HG03175 (cell line): ENCODE results near the gene PPFIA2.

Source experiments
- ATAC-seq: cut with Tn5 transposase; IDR thresholded peaks from one replicate; pipeline ENCODE4 v1.9.1; 2021; ENCODE audit warnings: mild to moderate bottlenecking, moderate library complexity; ENCODE audit not compliant: unreplicated experiment

PPFIA2 gene

DNA sequence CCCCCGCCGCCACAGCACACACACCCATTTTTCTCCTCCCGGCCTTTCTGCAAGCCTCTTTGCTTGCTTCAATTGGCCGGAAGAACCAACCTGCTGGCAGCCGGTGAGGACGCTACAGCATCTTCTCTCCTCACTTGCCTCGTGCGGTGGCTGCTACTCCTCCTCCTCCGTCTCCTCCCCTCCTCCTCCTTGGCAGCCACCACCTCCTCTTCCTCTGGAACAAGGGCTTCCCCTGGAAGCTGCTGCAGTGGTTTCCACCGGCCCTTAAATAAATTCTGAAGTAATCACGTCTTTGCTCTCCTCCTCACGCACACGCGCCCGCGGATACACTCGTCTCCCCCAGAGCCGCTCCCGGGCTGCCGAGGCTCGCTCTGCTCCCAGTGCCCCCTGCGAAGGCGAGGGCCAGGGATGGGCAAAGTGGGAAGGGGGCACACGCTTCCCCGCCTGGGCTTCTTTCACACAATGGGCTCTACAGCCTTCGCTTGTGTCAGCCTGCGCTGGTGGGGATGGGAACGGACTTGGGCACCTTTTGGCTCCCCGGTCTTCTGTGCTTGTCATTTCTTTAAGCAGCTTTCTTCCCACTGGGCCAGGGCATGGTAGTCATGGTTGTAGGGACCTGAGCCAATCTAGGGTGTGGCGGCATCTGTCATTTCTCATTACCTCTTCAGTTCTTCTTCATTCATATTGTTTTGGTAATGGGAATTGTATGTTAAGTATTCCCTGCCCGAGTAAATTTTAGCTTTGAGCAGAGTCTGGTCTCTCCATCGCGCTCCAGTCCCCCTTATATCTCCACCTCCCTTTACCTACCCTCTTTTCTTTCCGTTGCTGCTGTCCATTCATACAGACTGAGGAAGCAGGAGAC is at the start of gene PPFIA2:
PPFIA2 (minus strand) TSS at position 161 of the 862 bp plus-strand sequence.
- ATAC-seq: no peak

DNA sequence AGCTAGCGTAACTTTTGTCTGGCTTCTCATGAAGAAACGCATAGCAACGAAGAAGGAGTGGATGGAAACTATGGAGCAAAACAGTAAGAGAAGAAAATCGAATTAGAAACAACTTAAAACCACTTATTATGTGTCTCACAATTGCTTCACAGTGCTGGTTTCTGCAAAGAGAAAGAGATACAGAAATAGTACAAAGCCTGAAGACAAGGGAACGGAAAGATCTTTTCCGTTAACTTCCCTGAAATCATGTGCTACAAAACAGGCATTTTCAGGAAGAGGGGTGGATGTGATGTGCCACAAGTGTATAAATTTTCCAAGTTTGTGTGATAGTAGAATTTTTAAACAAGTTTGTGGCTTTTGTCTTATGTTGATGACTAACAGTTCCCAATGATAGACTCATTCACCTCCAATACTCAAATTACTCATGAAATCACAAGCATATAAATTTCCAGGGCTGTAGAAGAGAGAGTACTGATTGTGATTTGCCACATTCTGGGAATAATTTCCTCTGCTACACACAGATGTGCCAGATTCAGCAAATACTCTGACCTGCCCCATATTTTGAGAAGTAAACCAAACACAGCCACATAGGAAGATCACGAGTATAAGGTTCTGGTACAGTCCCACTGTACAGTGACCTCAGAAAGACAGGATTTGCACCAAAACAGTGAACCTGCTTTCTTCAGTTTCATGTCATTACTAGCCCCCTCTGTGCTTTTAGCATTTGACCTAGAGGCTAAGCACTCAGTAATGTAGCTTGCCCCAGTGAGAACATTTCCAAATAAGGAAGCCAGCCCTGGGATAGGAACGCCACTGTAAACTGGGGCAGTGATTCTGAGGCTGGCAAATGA is 41.4 kb upstream of the PPFIA2 start:
- ATAC-seq: no peak

DNA sequence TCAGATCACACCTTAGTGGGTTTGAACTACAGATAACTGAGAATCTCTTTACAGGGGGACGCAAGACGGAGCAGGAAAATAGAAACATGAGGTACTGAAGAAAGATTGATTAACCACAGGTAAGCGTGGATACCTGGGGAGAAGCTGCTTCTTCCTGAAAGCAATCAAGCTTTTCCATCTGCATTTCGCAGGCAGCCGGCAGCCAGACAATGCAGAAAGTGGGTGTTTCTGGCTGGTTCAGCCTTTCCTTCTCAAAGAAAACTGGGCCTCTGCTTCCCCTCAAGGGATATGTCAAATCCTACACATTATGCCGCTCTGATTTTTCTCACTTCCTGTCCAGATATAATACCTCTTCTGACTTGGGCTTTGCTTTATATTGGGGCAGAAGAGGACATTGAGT is 39.1 kb upstream of the PPFIA2 start:
- ATAC-seq: no peak

DNA sequence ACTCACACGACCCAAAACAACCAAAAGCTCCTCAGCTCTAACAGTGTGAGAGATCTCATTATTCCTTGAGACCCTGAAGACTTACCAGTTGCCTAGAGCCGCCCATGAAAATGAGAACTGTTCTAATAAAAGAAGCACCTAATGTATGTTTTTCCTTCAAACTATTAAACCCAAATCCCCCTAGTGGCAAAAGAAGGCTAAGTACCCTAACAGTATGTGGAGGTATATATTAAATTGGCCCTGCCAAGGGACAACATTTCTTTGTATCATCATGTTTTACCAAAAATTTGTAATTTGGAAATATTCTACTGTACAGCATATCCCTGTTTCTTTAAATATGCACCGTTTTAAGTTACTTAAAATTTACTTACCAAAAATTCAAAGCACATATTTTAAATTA is 38.0 kb upstream of the PPFIA2 start:
- peak; percentile 68 for ATAC-seq

DNA sequence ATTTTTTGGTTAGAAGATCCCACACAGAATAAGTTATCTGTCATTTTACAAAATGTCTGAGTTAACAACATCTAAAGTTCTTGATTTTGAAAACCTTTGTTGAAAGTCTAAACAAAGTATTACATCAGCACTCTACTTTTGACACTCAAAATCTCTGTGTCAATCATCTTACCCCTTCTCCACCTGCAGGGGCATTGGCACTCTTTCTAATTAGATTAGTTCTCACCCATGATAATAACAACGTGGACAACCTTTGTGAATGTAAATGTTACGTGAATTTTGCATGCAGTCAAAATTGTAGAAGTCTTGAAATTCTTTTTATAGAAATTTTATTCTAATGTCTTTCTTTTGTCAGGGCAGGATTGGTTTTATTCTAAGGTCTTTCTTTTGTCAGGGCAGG is 33.5 kb upstream of the PPFIA2 start:
- no peak for ATAC-seq

DNA sequence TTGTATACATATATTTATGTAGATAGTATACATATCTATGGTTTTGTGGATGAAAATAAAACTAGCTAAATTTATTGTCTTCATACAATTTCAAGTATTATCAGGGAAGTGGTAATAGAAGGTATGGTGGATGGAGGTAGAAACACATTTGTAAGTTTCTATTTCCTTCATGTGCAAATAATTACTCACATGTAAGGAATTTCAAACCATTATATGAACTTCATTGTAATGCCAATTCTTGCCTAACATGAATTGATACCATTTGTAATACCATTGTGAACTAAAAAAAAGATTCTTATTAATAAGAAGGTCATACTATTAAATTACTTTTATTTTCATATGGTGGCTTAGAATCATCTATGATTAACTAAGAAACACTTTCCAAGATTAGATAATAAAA is 20.1 kb upstream of the PPFIA2 start:
- no peak for ATAC-seq

DNA sequence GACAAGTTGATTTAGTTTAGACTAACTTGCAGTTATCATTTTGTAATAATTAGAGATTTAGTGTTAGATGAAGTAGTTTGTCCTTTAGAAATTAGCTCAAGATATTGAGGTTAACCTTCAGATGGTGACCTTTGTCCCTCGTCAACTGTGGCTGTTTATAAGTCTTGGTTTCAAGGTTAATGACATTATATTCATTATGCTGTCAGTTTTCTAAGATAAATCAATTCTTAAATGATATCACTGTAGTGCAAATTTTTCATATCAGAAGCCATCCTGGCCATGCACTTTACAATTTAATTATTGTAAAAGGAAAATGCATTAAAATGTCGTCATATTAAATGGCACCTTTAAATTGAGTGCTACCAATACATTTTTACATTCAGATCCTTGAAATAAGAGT is 19.6 kb upstream of the PPFIA2 start:
- ATAC-seq: no peak

DNA sequence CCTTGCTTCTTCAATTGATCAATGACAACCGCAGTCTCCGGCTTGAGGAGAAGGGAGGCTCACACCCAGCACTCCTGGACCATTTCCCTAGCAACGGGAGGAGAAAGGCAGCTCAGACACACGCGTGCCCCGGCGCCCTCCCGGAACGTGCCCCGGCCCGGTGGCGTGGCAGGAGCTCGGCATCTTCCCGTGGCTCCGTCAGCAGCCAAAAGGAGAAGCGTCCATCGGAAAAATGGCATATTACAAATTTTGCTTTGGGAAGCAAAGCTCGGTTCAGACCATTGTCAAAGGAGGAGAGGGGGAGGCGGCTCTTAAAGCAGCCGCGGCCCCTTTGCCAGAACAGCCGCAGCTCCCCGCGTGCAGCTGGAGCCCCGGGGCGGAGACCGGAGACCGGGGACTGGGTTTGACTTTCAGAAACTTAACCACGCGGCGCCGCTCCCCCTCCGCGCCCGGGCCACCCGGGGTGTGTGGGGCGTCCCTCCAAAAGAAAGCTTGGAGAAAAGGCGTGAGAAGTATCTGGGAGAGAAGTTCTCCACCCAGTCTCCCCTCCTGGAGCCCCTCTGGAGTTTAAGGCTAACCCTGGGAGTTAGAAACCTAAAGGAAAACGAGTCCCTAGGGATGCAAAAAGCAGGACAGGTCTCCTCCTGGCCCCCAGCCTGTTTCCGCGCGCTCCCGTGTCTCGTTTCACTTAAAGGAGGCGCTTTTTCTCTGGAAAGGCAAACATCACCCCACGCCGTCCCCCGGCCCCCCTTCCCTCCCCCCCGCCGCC is 545 bp downstream of the PPFIA2 start:
- ATAC-seq: no peak

DNA sequence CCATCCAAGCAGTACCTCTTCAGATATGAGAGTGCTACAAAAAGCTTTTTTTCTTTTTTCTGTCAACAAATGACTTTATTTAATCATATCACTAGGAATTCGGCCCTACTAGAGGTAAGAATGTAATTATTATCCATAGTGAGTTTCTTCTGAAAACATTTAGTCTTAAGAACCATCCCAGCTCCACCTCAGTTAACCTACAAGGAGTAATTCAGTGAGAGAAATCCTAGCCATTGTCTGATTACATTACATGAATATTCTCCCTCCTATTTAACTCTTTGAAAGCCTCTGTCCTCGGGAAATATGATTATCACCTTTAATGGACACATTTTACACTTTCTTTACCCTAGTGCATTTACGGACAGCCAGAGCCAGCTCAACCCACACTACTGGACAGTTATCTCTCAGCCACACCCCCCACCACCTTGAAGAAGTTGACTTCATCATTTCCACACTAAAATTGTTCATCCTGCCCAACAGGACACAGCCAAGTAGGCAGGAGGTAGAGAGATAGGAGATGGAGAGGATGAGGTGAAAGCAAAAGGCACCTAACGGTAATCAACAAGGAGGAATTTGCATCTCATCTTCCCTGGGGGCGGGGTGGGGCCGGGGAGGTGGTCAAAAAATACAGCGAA is 1.3 kb downstream of the PPFIA2 start:
- no peak for ATAC-seq

DNA sequence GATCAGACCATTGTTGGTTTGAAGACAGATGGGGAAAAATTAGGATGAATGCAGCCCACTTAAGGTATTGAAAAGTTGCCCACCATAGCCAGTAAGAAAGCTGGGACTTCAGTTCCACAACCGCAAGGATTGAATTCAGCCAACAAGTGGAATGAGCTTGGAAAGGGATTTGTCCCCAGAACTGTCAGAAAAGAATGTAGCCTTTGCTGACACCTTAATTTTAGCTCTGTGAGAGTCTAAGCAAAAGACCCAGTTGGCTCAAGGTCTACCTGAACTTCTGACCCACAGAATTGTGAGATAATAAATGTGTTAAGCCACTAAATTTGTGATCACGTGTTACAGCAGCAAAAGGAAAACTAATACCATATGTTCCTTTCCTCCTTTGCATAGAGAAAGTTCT is 29.4 kb downstream of the PPFIA2 start:
- no peak for ATAC-seq

DNA sequence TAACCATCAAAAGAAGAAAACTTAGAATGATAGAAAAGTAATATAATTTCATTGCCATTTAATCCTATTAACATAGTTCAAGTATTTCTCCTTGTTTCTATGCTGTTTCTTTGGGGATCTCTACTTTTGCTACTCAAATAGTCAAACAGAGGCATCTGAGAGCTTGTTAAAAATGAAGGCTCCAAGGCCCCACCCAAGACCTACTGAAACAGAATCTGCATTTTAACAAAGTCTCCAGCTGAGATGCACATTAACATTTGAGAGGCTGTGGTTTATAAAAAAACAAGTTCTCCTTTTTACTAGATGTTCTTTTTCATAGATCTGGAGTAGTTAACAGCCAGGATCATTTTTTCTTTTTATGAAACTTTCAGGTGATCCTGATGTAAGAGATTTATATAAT is 31.8 kb downstream of the PPFIA2 start:
- no peak for ATAC-seq

DNA sequence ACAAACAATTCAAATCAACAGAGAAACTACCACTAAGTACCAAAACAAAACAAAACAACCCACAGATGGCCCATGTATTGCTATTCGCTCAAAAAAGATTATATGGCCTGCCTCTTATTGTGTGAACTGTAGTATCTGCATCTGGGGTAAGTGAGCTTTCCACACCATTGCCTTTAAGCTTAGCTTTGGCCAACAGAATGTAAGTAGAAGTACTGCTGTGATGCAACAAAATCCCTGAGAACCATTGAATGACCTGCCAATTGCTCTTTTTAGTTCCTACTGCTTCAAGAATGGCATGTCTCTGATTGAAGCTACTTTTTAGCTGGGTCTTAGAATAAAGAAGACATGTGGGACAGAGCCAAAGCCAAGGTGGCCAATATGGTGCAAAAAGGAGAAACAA is 32.5 kb downstream of the PPFIA2 start:
- no peak for ATAC-seq

DNA sequence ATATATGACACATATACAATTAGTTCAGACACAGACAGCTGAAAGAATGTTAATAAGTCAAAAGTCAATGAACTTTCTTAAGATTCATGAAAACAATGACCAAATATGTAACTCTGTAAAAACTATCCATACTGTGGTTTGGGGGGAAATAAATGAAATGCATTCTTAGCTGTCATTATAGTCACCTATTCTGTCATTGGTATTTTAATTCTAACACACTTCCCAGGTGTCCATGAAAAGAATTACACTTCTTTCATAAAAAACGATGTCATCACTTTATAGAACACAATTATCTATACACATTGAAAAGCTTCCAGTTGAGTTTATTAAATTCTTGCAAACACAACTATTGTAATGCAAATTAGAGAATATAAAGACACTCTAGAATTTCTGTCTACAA is 35.8 kb downstream of the PPFIA2 start:
- ATAC-seq: no peak

DNA sequence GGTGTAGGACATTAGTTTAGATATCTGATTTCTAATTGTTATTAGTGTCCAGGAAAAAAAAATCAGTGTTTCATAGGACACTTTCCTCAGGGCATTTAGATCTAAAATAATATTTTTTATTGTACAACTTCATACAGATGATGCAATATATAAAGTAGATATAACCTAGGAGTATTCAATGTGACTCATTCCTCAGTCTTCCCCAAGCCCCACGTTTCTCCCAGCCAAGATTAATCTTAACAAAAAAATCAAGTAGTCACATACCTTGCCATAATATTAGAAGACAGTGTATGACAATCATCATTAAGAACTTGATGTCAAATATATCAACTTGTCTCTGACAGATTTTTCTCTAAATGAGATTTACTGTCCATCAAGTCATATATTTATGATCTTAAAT is 37.1 kb downstream of the PPFIA2 start:
- no peak for ATAC-seq

DNA sequence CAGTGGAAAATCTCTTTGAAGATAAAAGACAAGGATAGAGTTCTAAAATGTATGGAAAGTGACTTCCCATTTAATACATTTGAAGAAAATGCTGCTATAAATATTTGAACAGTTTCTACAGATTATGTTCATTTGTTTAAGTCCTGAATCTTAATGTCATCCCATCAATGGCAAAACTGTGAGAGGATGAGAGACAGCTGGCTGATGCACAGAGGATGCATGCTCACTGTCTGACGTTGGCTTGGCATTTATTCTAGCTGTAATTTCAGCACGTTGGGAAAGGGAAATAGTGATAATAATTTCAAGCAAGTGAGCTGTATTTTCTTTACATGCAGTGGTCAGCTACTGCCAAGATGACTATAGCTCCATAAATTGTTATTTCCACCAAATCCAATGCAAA is 40.5 kb downstream of the PPFIA2 start:
- no peak for ATAC-seq

DNA sequence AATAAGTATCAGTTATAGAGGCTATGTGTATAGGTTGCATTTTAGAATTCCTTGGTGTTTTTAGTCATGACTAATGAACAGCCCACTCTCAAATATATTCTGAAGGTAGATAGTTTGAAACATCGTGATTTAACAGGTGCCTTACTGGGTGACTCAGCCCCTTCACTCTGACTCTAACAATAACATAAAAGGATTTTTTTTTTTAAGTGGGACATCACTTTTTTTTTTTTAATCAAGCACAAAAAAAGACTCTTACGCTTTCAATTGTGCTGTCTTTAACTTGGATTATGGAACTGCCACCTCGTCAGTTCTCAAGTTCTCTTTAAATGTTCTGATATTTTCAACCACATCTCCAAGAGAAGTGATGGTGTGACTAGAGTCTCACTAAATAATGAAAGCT is 46.6 kb downstream of the PPFIA2 start:
- ATAC-seq: no peak

DNA sequence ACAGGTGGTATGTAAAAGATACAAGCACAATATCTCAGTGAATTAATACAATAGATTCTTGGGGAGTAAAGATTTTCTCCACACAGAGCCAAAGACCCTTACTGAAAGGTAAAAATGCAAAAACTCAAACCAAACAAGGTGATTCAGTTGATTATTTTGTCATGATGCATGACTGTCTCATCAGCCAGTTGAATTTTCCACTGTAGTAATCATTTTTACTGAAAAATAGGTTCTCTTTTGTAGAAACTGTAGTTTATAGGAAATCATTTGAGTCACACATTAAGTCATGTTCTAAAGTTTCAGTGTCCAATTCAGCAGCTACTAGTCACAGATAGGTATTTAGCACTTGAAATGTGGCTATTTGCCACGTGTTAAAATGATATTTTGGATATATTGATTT is 53.6 kb downstream of the PPFIA2 start:
- no peak for ATAC-seq

DNA sequence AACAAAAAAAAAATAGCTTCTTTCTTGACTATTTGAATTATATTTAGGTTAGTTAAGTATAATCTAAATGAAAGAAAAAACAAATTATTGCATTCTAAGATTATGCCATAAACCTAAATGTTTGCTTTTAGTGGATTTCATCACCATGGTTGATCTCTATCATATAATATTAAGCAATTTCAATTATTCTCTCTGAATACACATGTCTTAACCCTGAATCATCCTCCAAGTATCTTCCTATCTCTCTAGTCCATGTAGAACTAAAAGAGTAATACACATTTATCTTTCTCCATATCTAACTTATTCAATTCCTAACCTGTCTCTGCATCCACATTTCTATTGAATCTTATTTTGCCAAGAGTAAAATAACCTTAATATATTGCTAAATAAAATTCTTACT is 59.6 kb downstream of the PPFIA2 start:
- no peak for ATAC-seq

DNA sequence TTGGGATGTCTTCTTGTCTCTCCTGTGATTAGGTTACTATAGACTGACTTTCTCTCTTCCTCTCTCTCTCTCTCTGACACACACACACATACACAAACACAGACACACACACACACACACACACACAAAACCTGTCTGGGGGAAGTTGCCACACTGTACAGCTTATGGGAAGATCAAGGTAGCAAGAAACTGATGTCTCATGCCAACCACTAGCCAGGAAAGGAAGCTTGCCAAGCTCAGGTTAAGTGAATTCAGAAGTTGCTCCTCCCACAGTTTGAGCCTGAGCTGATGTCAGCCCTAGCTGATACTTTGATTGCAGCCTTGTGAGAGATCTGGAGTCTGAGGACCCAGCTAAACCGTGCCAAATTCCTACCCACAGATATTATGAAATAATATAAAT is 67.1 kb downstream of the PPFIA2 start:
- no peak for ATAC-seq

DNA sequence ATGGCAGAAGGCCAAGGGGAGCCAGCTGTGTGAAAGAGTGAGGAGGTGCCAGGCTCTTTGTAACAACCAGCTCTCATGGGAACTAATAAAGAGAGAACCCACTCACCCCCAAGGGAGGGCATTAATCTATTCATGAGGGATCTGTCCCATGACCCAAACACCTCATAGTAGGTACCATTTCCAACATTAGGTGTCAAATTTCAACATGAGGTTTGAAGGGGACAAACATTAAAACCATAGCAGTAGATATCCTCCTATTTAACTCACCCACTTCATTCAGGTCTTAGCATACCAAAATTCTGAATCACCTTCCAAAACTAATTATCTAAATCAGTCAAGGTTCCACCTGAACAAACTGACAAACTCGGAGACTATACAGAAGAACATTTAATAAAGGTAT is 75.3 kb downstream of the PPFIA2 start:
- no peak for ATAC-seq

DNA sequence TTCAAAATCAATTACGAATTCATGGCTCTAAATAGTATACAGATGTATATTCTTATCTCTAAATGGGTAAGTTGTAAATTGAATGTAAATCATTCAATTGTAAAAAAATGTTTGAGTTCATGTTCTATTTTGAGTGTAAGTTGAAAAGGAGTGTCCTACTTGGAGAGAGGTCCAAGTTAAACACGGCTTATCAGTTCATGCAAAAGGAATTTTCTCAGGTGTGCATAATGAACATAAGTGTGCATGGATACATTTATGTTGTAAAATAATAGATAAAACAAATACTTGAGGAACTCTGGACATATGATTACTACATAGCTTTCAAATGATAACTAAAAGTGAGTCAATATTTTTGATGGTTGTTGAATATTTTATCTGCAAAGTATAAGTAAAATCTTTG is 79.5 kb downstream of the PPFIA2 start:
- no peak for ATAC-seq
